GM23248 (cell line): ENCODE data around the gene E2F1.

Source experiments
- EZH2 ChIP-seq: fragments of 200-600 bp; sonication (generic); IDR thresholded peaks from 2 replicates; pipeline ENCODE4 v1.6.1; 2018; ENCODE audit warnings: antibody characterized with exemption, mild to moderate bottlenecking; ENCODE audit not compliant: insufficient read depth, poor library complexity, severe bottlenecking
- EZH2phosphoT487 ChIP-seq: fragments of 200-600 bp; sonication (generic); IDR thresholded peaks from 2 replicates; pipeline ENCODE4 v1.6.1; 2018; ENCODE audit warnings: antibody characterized with exemption, moderate library complexity, mild to moderate bottlenecking, low read depth; ENCODE audit not compliant: insufficient read depth

DNA sequence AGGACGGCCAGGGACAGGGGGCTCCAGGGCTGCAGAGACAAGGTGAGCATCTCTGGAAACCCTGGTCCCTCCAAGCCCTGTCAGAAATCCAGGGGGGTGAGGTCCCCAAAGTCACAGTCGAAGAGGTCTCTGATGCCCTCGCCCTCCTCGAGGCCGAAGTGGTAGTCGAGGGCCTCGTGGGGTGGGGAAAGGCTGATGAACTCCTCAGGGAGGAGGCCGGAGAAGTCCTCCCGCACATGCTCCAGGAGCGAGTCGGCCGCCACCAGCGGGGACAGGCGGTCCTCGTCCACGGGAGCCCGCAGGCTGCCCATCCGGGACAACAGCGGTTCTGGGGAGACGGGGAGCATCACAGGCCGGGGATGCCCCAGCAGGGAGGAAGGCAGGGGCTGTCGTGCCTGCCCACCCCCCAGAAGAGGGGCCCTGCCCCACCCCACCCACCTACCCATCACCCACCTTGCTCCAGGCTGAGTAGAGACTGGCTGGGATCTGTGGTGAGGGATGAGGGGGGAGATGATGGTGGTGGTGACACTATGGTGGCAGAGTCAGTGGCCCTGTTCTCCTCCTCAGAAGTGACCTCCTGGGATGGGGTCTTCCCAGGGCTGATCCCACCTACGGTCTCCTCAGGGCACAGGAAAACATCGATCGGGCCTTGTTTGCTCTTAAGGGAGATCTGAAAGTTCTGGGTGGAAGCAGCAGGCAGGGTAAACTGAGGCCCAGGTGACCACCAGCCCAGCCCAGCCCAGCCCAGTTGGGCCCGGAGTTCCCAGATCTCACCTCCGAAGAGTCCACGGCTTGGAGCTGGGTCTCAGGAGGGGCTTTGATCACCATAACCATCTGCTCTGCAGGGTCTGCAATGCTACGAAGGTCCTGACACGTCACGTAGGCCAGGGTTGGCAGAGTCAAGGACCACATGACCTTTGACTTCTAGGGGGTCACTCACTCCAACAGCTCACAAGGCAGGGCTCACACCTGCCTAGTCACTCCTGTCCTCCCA lies 9.2 kb downstream of the E2F1 start:
- TF ChIP-seq EZH2phosphoT487 (no peak), EZH2 (no peak)
